Hematopoietic multipotent progenitor cell (in vitro differentiated cells): Measurements from ENCODE around the gene PCDHB13. TPM values are rescaled to one million over a fixed set of nuclear protein-coding genes. Genes with fewer than 3 reads are reported as not detected.

Experiments used
- DNase-seq, 3 donors: peaks; one replicate each; pipeline ENCODE4 v3.0.0-alpha.2; 2011 to 2015; ENCODE audit warnings: low read depth in 2 of 3, low spot score in 2 of 3
- total RNA-seq: library from RNA; depleted of rRNA; stranded (reverse); fragments of >200 nt; gene quantifications from one replicate; pipeline ENCODE4 v1.2.3, GENCODE V29; 2012

Gene PCDHB13
- total RNA-seq, 1 donor: under 0.01 TPM

DNA sequence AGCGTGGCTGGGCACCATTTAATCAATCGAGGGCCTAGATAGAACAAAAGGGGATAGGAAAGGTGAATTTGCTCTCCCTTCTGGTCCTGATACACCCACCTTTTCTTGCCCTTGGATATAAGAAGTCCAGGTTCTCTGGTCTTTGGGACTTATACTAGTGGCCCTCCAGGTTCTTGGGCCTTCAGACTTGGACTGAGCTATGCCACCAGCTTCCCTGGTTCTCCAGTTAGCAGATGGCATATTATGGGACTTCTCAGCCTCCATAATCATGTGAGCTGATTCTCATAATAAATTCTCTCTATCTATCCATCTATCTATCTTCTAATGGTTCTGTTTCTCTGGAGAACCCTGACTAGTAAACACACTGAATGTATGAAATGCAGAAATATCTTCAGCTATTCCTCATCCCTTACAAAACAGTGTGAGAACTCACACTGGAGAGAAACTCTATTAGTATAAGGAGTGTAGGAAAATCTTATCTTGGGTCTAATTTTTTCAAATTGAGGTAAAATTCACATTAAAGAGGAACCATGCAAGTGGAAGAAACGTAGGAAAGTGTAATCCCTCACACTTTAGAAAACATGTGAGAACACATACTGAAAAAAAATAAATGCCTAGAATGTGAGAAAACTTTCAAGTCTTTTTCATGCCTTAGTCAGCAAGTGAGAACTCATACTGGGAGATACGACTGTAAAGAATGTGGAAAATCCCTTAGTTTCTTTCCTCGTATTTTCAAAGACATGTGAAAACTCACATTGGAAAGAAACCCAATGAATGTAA lies 46.9 kb downstream of the PCDHB13 start:
- peak in 2 of 3 donors; percentile 1 to 7 for DNase-seq

DNA sequence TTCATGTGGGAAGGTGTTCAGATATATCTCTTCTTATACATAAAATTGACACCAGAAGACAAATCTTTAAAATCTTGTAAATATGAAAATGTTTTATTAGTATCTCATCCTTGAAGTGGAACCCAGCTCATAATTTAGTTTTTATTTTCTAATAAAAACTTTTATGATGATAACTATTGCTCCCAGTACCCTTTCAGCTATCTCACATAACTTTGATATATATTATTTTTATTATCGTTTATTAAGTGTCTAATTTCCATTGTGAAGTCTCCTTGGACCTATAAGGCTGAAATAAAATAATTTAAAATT lies 47.5 kb downstream of the PCDHB13 start:
- no peak for DNase-seq

Other genes with a start within 250 kb of the PCDHB13 start
- under 0.01 TPM for gene PCDHAC2, start 247.4 kb upstream of the PCDHB13 start, total RNA-seq
- under 0.01 TPM for gene PCDHB1, start 162.5 kb upstream of the PCDHB13 start, total RNA-seq
- gene PCDHB2, start 119.3 kb upstream of the PCDHB13 start, total RNA-seq: 0.27 TPM
- under 0.01 TPM for gene PCDHB3, start 113.4 kb upstream of the PCDHB13 start, total RNA-seq
- gene PCDHB4, start 92.1 kb upstream of the PCDHB13 start, total RNA-seq: under 0.01 TPM
- under 0.01 TPM for gene PCDHB5, start 78.7 kb upstream of the PCDHB13 start, total RNA-seq
- not detected for gene PCDHB6, start 63.9 kb upstream of the PCDHB13 start, total RNA-seq
- under 0.01 TPM for gene PCDHB7, start 41.3 kb upstream of the PCDHB13 start, total RNA-seq
- not detected for gene PCDHB8, start 36.1 kb upstream of the PCDHB13 start, total RNA-seq
- gene PCDHB16, start 31.5 kb upstream of the PCDHB13 start, total RNA-seq: not detected
- gene PCDHB9, start 26.8 kb upstream of the PCDHB13 start, total RNA-seq: not detected
- gene PCDHB10, start 21.6 kb upstream of the PCDHB13 start, total RNA-seq: under 0.01 TPM
- 0.27 TPM for gene PCDHB11, start 14.3 kb upstream of the PCDHB13 start, total RNA-seq
- gene PCDHB12, start 5.2 kb upstream of the PCDHB13 start, total RNA-seq: not detected
- gene PCDHB14, start 9.4 kb downstream of the PCDHB13 start, total RNA-seq: under 0.01 TPM
- under 0.01 TPM for gene PCDHB15, start 31.5 kb downstream of the PCDHB13 start, total RNA-seq
- gene SLC25A2, start 90.1 kb downstream of the PCDHB13 start, total RNA-seq: 0.54 TPM
- 45.0 TPM for gene TAF7, start 106.9 kb downstream of the PCDHB13 start, total RNA-seq
- gene PCDHGA1, start 116.6 kb downstream of the PCDHB13 start, total RNA-seq: under 0.01 TPM
- gene PCDHGA2, start 124.8 kb downstream of the PCDHB13 start, total RNA-seq: 0.27 TPM
- gene PCDHGA3, start 129.9 kb downstream of the PCDHB13 start, total RNA-seq: 0.54 TPM
- gene PCDHGB1, start 136.2 kb downstream of the PCDHB13 start, total RNA-seq: 0.27 TPM
- 0.81 TPM for gene PCDHGA4, start 141.1 kb downstream of the PCDHB13 start, total RNA-seq
- 2.4 TPM for gene PCDHGB2, start 146.1 kb downstream of the PCDHB13 start, total RNA-seq
- 1.1 TPM for gene PCDHGA5, start 150.2 kb downstream of the PCDHB13 start, total RNA-seq
- 3.5 TPM for gene PCDHGB3, start 156.3 kb downstream of the PCDHB13 start, total RNA-seq
- 1.9 TPM for gene PCDHGA6, start 160.0 kb downstream of the PCDHB13 start, total RNA-seq
- 0.81 TPM for gene PCDHGA7, start 168.8 kb downstream of the PCDHB13 start, total RNA-seq
- gene PCDHGB4, start 173.8 kb downstream of the PCDHB13 start, total RNA-seq: 1.6 TPM
- 0.54 TPM for gene PCDHGA8, start 178.7 kb downstream of the PCDHB13 start, total RNA-seq
- 2.4 TPM for gene PCDHGB5, start 184.0 kb downstream of the PCDHB13 start, total RNA-seq
- 1.1 TPM for gene PCDHGA9, start 188.9 kb downstream of the PCDHB13 start, total RNA-seq
- 0.81 TPM for gene PCDHGB6, start 194.1 kb downstream of the PCDHB13 start, total RNA-seq
- 1.1 TPM for gene PCDHGA10, start 199.1 kb downstream of the PCDHB13 start, total RNA-seq
- 2.2 TPM for gene PCDHGB7, start 203.8 kb downstream of the PCDHB13 start, total RNA-seq
- gene PCDHGA11, start 207.1 kb downstream of the PCDHB13 start, total RNA-seq: 1.3 TPM
- 2.2 TPM for gene PCDHGA12, start 216.6 kb downstream of the PCDHB13 start, total RNA-seq